AG04449 (cell line): ENCODE data around the gene IFITM5.
"Not testable (repeated sequence)": the region's sequence is repeated elsewhere in the genome, so short reads cannot be mapped to it uniquely, and the experiment has no call there.

Experiments used
- CTCF ChIA-PET: fragments of 350-600 bp; formaldehyde crosslinking; extraction: SDS; loops from one replicate; lab custom pipeline; 2021; ENCODE audit warnings: antibody characterized with exemption; lab: Yijun Ruan, JAX
- POLR2A ChIA-PET: fragments of 400-600, 350-600 bp; formaldehyde crosslinking; extraction: SDS; loops from one replicate; lab custom pipeline; 2020; ENCODE audit warnings: antibody characterized with exemption, inconsistent platforms; lab: Yijun Ruan, JAX
- DNase-seq: peaks from one replicate; pipeline ENCODE4 v3.0.0-alpha.2; 2010; ENCODE audit warnings: low read depth, low spot score
- H3K4me3 ChIP-seq: 2 replicates; pipeline ENCODE4 v1.5.1; 2011; ENCODE audit warnings: low read depth, mild to moderate bottlenecking, control low read depth, low read length
- TF ChIP-seq, protein P1 (sequence below): IDR thresholded peaks from one replicate; pipeline ENCODE4 v1.5.1; 2011; ENCODE audit warnings: mild to moderate bottlenecking, moderate library complexity, low read length, control low read depth, inconsistent platforms; ENCODE audit not compliant: insufficient read depth; ENCODE audit errors: missing control alignments

Gene IFITM5

DNA sequence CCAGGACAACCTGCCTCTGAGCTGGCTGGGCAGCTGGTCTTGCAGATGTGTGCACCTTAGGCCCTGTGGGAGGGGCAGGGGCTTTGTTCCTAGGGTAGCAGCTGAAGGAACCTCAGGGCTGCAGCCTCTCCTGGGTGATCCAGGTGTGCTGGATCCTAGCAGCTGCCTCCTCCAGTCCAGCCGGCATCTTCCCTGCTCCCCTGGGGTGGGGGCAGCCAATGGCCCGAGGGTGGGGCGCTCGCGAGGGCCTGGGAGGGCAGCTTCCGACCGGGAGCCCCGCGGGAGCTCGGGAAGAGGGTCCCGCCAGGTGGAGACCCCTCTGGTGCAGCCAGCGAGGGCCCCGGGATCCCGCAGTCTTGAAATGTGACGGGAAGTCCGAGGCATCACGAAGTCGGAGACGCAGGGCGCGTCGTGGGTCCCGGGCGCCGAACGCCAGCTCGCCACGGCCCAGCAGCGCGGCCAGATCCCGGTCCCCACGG is 16.2 kb upstream of the IFITM5 start:
- POLR2A ChIA-PET: no interaction called here
- DNase-seq: no peak
- CTCF ChIA-PET: interaction anchor here (0.7 to 4.5 kb wide), 4 partner anchors 10 to 133 kb away, joined by 3 to 45 read pairs (median 14); partner anchors contain the start of gene IFITM2
- TF ChIP-seq, protein P1, sequence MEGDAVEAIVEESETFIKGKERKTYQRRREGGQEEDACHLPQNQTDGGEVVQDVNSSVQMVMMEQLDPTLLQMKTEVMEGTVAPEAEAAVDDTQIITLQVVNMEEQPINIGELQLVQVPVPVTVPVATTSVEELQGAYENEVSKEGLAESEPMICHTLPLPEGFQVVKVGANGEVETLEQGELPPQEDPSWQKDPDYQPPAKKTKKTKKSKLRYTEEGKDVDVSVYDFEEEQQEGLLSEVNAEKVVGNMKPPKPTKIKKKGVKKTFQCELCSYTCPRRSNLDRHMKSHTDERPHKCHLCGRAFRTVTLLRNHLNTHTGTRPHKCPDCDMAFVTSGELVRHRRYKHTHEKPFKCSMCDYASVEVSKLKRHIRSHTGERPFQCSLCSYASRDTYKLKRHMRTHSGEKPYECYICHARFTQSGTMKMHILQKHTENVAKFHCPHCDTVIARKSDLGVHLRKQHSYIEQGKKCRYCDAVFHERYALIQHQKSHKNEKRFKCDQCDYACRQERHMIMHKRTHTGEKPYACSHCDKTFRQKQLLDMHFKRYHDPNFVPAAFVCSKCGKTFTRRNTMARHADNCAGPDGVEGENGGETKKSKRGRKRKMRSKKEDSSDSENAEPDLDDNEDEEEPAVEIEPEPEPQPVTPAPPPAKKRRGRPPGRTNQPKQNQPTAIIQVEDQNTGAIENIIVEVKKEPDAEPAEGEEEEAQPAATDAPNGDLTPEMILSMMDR: no peak
- peak overlapping the region; percentile 35 for H3K4me3 ChIP-seq

DNA sequence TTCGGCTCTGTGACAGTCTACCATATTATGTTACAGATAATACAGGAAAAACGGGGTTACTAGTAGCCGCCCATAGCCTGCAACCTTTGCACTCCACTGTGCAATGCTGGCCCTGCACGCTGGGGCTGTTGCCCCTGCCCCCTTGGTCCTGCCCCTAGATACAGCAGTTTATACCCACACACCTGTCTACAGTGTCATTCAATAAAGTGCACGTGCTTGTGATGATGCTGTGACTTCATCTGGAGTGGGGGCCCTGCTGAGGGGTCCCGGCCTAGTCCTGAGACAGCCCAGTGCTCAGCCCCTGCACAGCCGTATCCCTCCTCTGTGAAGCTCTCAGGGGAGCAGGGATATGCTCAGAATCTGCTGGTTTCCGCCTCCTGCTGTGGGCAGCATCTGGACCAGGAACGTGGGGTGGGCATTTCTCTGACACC is 15.7 kb upstream of the IFITM5 start:
- DNase-seq: no peak
- TF ChIP-seq, protein P1: no peak
- ChIA-PET CTCF (interaction anchor here (0.7 to 4.5 kb wide), 4 partner anchors 9 to 134 kb away, joined by 3 to 45 read pairs (median 14); partner anchors contain the start of gene IFITM2), POLR2A (no interaction called here)
- peak overlapping the region; percentile 35 for H3K4me3 ChIP-seq

DNA sequence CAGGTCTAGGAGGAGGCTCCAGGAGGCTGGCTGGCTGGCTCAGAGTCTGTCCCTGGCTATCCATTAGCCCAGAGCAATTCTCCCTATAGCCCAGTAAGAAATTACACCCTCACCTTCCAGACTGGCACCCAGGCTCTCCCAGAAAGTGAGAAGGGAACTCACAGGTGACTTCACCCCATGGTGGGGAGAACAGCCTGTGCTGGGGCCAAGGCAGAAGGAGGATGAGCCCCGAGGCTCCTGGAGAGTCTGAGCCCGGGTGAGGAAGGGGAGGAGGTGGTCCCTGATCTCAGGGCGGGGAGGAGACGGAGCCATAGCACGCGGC is 15.2 kb upstream of the IFITM5 start:
- POLR2A ChIA-PET, DNase-seq: not testable (repeated sequence)
- peak overlapping the region; percentile 64 for H3K4me3 ChIP-seq
- CTCF ChIA-PET: interaction anchor here (4.5 kb wide), 1 partner anchor 9 kb away, joined by 45 read pairs; the partner anchor contains the start of gene IFITM2

DNA sequence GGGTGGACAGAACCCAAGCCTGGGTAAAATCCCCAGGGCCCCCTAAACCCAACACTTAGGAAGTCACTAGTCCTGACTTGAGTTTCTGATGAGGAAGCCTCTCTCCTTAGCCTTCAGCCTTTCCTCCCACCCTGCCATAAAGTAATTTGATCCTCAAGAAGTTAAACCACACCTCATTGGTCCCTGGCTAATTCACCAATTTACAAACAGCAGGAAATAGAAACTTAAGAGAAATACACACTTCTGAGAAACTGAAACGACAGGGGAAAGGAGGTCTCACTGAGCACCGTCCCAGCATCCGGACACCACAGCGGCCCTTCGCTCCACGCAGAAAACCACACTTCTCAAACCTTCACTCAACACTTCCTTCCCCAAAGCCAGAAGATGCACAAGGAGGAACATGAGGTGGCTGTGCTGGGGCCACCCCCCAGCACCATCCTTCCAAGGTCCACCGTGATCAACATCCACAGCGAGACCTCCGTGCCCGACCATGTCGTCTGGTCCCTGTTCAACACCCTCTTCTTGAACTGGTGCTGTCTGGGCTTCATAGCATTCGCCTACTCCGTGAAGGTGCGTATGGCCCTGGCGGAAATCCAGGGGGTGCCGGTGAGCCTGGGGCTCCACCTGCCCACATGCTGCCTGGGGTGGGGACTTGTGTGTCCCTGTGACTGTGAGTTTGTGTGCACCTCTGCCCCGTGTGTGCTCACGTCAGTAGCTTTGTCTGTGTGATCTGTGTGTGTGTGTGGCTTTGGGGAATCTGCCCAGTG is 14.6 kb upstream of the IFITM5 start, which contains the start of gene IFITM1:
Gene IFITM1, plus strand, starts transcription at position 254 of the 767 bp plus-strand sequence. Its CDS starts 131 bp downstream, at position 385.
- POLR2A ChIA-PET: no interaction called here
- TF ChIP-seq, protein P1: no peak
- CTCF ChIA-PET: interaction anchor here (2.2 to 4.5 kb wide), 2 partner anchors 8 to 135 kb away, joined by 5 to 45 read pairs; partner anchors contain the start of gene IFITM2
- DNase-seq: peak; percentile 31
- H3K4me3 ChIP-seq: peak within 1 kb of the TSS; percentile 64

DNA sequence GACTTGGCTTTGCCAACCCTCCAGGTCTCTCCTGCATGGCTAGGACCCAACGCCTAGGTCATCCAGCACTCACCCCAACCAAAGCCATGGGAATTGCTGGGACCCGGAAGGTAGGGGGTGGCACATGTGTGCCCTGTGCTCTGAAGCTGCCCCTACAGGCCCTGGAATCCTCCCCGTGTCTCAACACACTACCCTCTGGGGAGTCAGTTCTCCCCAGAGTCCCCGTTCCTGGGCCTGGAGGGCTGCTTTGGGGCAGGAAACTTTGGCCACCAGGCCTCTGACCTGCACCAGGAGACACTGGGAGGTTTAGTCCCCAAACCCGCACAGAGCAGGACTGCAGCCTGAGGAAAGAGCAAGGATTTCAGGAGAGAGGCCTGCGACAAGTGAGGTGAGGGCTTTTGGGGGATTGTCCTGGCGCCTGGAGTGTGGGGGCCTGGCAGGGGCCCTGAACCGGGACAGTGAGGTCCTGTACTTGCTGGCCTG is 14.0 kb upstream of the IFITM5 start:
- DNase-seq: no peak
- ChIA-PET POLR2A (no interaction called here), CTCF (interaction anchor here (1.2 to 2.2 kb wide), 2 partner anchors 10 to 135 kb away, joined by 3 to 5 read pairs; no protein-coding TSS in a partner anchor)
- TF ChIP-seq, protein P1: no peak
- H3K4me3 ChIP-seq: peak overlapping the region; percentile 64

DNA sequence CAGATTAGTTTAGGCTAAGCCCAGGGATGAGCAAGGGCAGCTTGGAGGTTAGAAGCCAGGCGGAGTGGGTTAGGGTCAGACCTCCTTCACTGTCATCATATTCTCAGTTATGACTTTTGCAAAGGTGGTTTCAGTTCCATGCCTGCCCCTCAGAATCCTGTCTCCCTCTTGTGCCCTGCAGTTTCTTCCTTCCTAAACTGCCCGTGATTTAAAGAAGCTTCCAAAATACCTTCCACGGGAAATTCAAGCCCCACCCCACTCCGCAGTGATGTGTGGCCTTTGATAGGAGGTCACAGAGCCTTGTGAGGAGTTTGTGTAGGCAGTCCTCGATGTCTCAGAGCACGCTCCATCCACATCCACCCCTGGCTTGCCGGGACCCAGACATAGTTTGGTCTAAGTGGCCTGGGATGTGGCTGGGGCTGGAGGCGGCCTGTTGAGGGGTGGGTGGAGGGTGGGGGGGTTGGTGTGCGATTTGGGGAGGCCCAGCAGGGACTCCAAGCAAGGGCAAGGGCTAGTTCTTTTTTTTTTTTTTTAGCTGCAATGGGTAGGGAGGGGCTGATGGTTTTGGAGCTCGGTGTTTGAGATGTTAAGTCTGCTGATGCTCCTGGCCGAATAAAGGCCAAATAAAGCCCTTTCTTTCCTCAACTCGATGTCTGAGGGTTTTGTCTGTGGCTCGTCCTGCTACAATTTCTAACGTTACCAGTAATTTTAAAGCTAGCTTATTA is 12.9 kb upstream of the IFITM5 start:
- ChIA-PET POLR2A (interaction anchor here (0.6 to 1.9 kb wide), 2 partner anchors 43 to 105 kb away, joined by 3 to 4 read pairs; partner anchors contain the start of genes BET1L and RIC8A), CTCF (interaction anchor here (0.7 to 2.2 kb wide), 4 partner anchors 9 to 136 kb away, joined by 3 to 7 read pairs (median 4); no protein-coding TSS in a partner anchor)
- DNase-seq: no peak
- TF ChIP-seq, protein P1: no peak
- peak overlapping the region; percentile 45 for H3K4me3 ChIP-seq

DNA sequence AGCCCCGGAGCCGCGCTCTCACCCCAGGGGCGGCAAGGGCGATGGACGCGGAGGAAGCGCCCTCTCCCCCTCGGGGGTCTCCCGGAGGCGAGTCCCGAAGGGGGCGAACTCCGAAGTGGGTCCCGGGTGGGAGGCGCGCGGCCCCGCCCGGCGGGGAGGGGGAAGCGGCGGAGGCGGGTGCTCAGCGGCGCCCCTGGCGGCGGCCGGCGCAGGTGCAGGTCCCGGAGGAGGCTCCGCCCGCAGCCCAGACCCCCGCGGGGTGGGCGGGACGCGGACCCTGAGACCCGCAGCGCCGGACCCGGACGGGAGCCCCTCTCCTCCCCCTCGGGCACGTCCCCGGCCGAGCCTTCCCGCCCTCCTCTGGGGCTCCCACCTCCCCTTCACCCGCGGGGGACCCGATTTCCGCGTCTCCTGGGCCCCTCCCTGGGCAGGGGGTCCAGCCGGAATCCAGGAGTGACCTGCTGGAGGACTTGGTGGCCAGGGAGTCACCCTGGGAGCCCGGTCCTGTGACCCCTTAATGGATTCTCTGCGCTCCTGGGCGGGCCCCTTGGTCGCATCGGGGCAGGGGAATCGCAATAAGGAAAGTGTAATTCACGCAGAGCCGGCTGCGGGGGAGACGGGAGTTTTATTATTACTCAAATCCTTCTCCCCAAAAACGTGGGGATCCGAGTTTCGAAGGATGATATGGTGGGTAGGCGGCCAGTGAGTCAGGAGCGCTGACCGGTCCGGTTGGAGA is 11.9 kb upstream of the IFITM5 start:
- CTCF ChIA-PET: interaction anchor here (0.6 to 1.5 kb wide), 2 partner anchors 44 to 67 kb away, joined by 3 to 7 read pairs; no protein-coding TSS in a partner anchor
- DNase-seq: not testable (repeated sequence)
- POLR2A ChIA-PET: interaction anchor here (1.9 kb wide), 1 partner anchor 44 kb away, joined by 4 read pairs; no protein-coding TSS in a partner anchor

DNA sequence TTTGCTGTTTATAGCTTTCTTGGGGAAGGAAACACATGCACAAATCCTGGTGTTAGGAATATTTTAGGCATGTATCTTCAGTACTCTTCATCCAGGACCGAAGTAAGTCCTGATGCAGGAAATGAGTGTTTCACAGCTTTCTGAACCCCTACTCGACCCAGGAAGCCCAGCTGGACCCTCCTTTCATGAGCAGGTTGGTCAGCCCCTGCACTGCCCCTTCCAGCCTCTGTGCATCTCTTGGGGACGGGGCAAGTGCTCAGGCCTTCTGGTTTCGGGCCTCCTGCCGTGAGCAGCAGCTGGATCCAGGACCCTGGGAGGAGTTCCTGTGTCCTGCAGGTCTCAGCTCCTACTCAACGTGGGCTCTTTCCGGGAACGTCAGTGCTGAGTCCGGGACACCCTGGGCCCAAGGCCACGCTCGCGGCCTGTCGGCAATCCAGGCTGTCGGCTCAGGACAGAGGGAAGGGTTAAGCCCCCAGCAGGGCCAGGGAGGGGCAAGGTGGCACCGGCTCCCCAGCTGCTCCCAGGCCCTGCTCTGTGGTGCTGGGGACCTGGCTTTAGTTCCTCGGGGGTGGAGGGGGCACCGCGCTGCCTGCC is 10.8 kb upstream of the IFITM5 start:
- peak overlapping the region; percentile 67 for H3K4me3 ChIP-seq
- CTCF ChIA-PET: interaction anchor here (0.7 to 1.5 kb wide), 7 partner anchors 7 to 208 kb away, joined by 3 to 10 read pairs (median 3); no protein-coding TSS in a partner anchor
- not testable (repeated sequence) for DNase-seq
- POLR2A ChIA-PET: interaction anchor here (0.7 kb wide), 1 partner anchor 43 kb away, joined by 3 read pairs; no protein-coding TSS in a partner anchor

More for the DNA sequence above, 11.9 kb upstream of the IFITM5 start:
- peak overlapping the region; percentile 45 for H3K4me3 ChIP-seq
